SW 1271 (cell line): ENCODE results near the gene SEC14L1.

ENCODE experiments used
- DNase-seq, 2 experiments: peaks; one replicate each; lab custom pipeline; 2025; lab: John Stamatoyannopoulos, UW

Gene SEC14L1

GRCh38 chr17:77213778-77214132, 73.0 kb downstream of the SEC14L1 start:
- DNase-seq = no peak

- DNase-seq = no peak
Measured at GRCh38 chr17:77214328-77214727, 73.6 kb downstream of the SEC14L1 start.

DNA sequence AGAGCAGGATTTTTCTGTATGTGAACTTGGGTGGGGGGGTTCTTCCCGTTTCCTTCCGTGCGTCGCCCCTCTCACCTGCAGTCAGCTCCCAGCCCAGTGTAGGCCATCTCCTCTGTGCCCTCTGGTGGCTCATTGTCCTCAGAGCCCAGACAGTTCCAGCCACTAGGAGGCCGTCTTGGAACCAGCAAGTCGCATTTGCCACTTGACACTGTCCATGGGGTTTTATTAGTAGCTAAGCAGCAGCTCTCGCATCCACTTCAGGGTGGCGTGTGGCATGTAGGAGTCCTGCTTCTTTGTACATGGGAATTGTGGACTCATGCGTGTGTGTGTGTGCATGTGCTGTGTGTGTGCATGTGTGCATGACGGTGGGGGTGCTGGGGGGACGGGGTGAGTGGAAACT, 74.0 kb downstream of the SEC14L1 start:
- peak in 1 of 2 experiments; percentile 32 for DNase-seq

DNA sequence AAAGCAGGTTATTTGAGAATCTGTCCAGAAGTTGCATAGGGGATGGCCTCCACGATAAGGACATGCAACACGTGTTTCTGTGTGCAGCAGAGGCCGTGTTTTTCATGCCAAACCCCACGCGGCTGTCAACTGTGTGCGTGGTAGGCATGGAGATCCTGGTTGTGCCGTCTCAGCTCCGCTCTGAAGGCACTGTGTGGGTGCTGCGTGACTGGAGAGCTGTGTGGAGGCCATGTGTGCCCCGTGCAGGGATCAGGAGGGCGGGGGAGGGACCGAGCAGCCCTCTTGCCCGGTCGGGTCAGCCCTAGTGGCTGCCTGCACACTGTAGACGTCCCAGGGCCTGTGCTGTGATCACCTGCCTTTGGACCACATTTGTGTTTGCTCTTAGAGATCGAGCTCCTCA, 74.5 kb downstream of the SEC14L1 start:
- DNase-seq = no peak

DNA sequence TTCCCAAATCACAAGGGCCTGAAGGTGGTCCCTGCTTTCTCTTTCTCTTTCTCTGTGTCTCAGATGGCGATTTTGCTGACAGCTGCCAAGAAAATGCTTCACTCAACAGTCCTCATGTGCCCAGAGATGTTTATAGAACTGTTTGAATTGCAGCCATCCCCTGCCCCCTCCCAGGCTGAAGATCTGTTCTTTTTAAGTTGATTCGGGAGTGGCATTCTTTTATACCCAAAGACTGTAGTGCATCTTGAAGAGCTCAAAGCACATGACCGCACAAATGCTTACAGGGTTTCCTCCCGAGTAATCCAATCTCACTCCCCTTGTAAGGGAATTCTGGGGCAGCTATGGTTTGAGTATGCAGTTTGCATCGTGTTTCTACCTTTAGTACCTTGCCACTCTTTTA, 75.7 kb downstream of the SEC14L1 start:
- DNase-seq = no peak

- DNase-seq = no peak
Measured at GRCh38 chr17:77217123-77217522, 76.4 kb downstream of the SEC14L1 start.

DNA sequence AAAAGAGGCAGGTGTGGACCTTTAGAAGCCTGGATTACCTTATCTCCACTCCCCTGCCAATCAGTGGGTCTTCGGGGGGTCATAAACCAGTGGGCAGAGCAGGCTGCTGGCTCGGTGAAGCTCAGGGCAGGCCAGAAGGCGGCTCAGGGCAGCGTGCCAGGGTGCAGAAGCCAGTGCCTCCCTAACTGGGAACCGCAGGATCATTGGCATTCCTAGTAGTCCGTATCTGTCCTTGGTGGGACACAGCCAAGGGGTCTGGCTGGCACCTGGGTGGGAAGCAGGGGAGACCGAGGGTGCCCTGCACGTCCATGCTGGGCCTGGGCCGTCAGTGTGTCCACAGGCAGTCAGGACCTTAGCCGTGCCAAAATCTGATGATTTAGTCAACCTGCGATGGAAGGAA, 76.8 kb downstream of the SEC14L1 start:
- DNase-seq = no peak

GRCh38 chr17:77218902-77219301, 78.1 kb downstream of the SEC14L1 start:
- no peak for DNase-seq

GRCh38 chr17:77222356-77222755, 81.6 kb downstream of the SEC14L1 start:
- no peak for DNase-seq

DNA sequence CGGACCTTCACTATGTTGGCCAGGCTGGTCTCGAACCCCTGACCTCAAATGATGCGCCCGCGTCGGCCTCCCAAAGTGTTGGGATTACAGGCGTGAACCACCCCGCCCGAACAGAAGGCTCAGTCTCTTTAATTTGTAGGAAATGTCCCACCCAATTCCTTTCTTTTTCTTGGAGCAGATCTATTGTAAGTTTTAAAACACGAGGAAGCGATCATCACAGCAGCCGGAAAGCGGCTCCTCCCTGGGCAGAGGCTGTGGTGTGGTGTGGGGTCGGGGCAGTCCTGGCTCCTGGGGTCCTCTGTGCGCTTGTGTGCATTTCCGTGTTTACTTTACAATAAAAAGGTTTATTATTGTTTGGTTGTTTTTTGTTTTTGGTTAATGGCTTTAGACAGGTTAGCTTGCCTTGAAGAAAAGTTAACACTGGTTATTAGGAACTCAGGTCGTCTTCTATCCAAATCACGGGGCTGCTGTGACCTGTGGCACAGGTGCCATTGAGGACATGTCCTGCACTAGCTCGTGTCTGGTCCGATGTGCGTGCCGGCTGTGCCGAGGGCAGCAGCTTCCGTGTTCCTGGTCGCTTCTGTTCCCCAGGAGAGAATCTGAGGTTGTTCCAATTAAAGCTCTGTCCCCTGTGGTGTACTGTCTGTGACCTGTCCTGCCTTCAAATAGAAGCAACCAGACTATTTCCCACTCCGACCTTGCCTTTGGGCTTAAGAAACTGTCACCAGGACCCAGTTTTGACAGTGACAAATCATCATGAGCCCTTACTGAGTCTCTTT, 83.1 kb downstream of the SEC14L1 start:
- no peak for DNase-seq

DNA sequence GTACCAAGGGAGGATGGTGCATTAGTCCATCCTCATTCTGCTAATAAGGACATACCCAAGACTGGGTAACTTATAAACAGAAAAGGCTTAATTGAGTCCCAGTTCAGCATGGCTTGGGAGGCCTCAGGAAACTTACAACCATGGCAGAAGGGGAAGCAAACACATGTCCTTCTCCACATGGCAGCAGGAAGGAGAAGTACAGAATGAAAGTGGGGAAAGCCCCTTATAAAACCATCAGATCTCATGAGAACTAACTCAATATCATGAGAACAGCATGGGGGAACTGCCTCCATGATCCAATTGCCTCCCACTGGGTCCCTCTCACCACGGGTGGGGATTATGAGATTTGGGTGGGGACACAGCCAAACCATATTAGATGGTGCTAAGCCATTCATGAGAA, 84.5 kb downstream of the SEC14L1 start:
- no peak for DNase-seq

- no peak for DNase-seq
Measured at GRCh38 chr17:77227461-77228240, 86.9 kb downstream of the SEC14L1 start.

GRCh38 chr17:77228241-77228752, 87.5 kb downstream of the SEC14L1 start:
- no peak for DNase-seq

GRCh38 chr17:77228816-77229215, 88.0 kb downstream of the SEC14L1 start:
- no peak for DNase-seq

DNA sequence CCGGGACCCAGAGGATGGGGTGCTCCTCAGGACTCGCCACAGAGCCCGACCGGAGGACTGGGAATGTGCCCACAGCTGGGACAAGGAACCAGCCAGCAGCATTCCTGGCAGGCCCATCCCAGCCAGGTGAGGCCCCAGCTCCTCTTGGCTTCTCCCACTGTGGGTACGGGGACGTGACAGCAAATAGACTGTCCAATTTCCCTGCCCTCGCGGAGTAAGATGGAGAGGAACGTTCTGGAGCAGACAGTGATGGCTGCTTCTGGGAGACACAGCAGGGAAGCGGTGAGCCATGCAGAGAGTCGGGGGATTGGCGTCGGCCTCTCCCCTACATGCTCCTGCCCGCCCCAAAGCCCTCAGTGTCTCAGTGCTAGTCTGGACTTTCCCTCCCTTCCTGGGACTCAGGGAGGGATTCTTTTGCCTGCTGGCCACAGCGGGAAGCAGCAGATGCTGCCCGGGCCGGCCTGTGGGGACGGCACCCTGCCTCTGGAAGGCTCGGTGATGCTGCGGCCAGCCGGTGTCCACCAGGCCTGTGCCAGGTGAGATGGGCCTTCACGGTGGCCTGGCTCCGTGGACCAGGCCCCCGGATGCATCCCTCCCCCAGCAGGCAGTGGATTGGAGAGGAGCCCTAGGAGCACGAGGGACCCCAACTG, 89.1 kb downstream of the SEC14L1 start:
- DNase-seq = no peak

DNA sequence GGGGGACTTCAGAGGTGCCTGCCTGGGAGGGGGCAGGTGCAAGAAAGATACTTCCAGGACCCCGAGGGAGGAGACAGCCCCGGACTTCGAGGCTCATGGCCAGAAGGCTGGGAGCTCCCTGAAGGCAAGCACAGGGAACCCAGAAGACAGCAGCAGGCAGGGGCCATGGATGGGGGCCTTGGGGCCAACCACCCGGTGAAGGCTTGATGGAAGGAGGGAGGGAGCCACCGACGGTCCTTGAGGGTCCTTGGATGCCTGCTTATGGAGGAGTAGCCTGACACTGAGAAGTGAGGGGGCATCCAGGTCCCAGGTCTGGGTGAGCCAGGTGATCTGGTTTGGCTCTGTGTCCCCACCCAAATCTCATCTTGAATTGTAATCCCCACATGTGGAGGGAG, 89.7 kb downstream of the SEC14L1 start:
- no peak for DNase-seq

- no peak for DNase-seq
Measured at GRCh38 chr17:77231076-77231871, 90.5 kb downstream of the SEC14L1 start.

GRCh38 chr17:77233127-77233526, 92.4 kb downstream of the SEC14L1 start:
- no peak for DNase-seq

- DNase-seq = no peak
Measured at GRCh38 chr17:77233635-77234334, 93.0 kb downstream of the SEC14L1 start.

DNA sequence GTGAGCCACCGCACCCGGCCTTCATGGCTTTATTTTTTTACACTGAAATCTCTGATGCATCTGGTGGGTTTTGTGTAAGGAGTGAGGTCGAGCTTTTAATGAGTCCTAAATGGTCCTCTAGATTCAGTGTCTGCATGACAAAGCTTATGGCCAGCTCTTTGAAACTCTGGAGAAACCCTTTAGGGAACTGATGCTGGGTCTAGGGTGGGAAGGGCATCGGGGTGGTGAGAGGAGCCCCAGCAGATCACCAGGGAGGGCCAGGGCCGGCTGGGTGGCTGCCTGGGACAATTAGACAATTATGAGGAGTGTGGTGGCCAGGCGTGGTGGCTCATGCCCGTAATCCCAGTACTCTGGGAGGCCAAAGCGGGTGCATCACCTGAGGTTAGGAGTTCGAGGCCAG, 93.9 kb downstream of the SEC14L1 start:
- no peak for DNase-seq

GRCh38 chr17:77235370-77235941, 94.7 kb downstream of the SEC14L1 start:
- no peak for DNase-seq
